H9 (cell line): Measurements from ENCODE around the gene SEPTIN5. TPM values are rescaled to one million over a fixed set of nuclear protein-coding genes. Genes with fewer than 3 reads are reported as not detected.

Experiments used
- DNase-seq: peaks from one replicate; pipeline ENCODE4 v3.0.0-alpha.2; 2017
- H2AFZ ChIP-seq: one replicate; pipeline ENCODE4 v1.6.1; 2013; ENCODE audit warnings: mild to moderate bottlenecking, low read length, control low read depth, moderate library complexity
- H2AK5ac ChIP-seq: 2 replicates; pipeline ENCODE4 v1.6.1; 2013; ENCODE audit warnings: low read length, control low read depth, mixed read lengths; ENCODE audit not compliant: insufficient read length
- H2BK120ac ChIP-seq: one replicate; pipeline ENCODE4 v1.6.1; 2013; ENCODE audit warnings: low read depth, mild to moderate bottlenecking, low read length, control low read depth, inconsistent platforms; ENCODE audit not compliant: poor library complexity, severe bottlenecking
- H2BK12ac ChIP-seq: 2 replicates; pipeline ENCODE4 v1.6.1; 2013; ENCODE audit warnings: low read length, control low read depth, mixed read lengths, low read depth; ENCODE audit not compliant: insufficient read length
- H2BK15ac ChIP-seq: 2 replicates; pipeline ENCODE4 v1.6.1; 2013; ENCODE audit warnings: low read depth, low read length, control low read depth
- H2BK20ac ChIP-seq: one replicate; pipeline ENCODE4 v1.6.1; 2013; ENCODE audit warnings: low read depth, mild to moderate bottlenecking, low read length, control low read depth, inconsistent platforms; ENCODE audit not compliant: poor library complexity, severe bottlenecking
- H2BK5ac ChIP-seq: 2 replicates; pipeline ENCODE4 v1.6.1; 2013; ENCODE audit warnings: low read length, control low read depth, mixed read lengths; ENCODE audit not compliant: insufficient read length
- H3K14ac ChIP-seq: 2 replicates; pipeline ENCODE4 v1.6.1; 2013; ENCODE audit warnings: low read length, control low read depth; ENCODE audit not compliant: insufficient read depth
- H3K18ac ChIP-seq: 2 replicates; pipeline ENCODE4 v1.6.1; 2013; ENCODE audit warnings: low read depth, mild to moderate bottlenecking, mixed read lengths, low read length, control low read depth; ENCODE audit not compliant: insufficient read length
- H3K23ac ChIP-seq: 2 replicates; pipeline ENCODE4 v1.6.1; 2013; ENCODE audit warnings: low read length, control low read depth, mixed read lengths, low read depth; ENCODE audit not compliant: insufficient read length
- H3K23me2 ChIP-seq: 2 replicates; pipeline ENCODE4 v1.6.1; 2013; ENCODE audit warnings: low read depth, mild to moderate bottlenecking, mixed read lengths, low read length, control low read depth; ENCODE audit not compliant: insufficient read length, poor library complexity, severe bottlenecking
- H3K27ac ChIP-seq: 2 replicates; pipeline ENCODE4 v1.5.1; 2013; ENCODE audit warnings: low read length, control low read depth, mixed read lengths, low read depth; ENCODE audit not compliant: insufficient read length
- H3K27me3 ChIP-seq: 2 replicates; pipeline ENCODE4 v1.6.1; 2013; ENCODE audit warnings: low read length, control low read depth, inconsistent platforms; ENCODE audit not compliant: insufficient read depth
- H3K4ac ChIP-seq: 2 replicates; pipeline ENCODE4 v1.6.1; 2013; ENCODE audit warnings: low read depth, mild to moderate bottlenecking, control low read depth, inconsistent platforms, low read length, moderate library complexity
- H3K4me1 ChIP-seq: 2 replicates; pipeline ENCODE4 v1.6.1; 2013; ENCODE audit warnings: low read length, control low read depth, inconsistent platforms; ENCODE audit not compliant: insufficient read depth
- H3K4me2 ChIP-seq: 2 replicates; pipeline ENCODE4 v1.6.1; 2013; ENCODE audit warnings: low read length, control low read depth, mixed read lengths; ENCODE audit not compliant: insufficient read length, insufficient read depth
- H3K56ac ChIP-seq: 2 replicates; pipeline ENCODE4 v1.6.1; 2013; ENCODE audit warnings: low read depth, mild to moderate bottlenecking, mixed read lengths, low read length, control low read depth; ENCODE audit not compliant: insufficient read length
- H3K79me1 ChIP-seq: 2 replicates; pipeline ENCODE4 v1.6.1; 2013; ENCODE audit warnings: low read depth, mild to moderate bottlenecking, moderate library complexity, low read length, control low read depth, inconsistent platforms; ENCODE audit not compliant: insufficient read depth, poor library complexity, severe bottlenecking
- H3K79me2 ChIP-seq: 2 replicates; pipeline ENCODE4 v1.6.1; 2013; ENCODE audit warnings: low read length, control low read depth, inconsistent platforms; ENCODE audit not compliant: insufficient read depth
- H3K9ac ChIP-seq: 2 replicates; pipeline ENCODE4 v1.6.1; 2013; ENCODE audit warnings: low read length, control low read depth, mixed read lengths; ENCODE audit not compliant: insufficient read length; ENCODE audit errors: extremely low read depth
- H3K9me3 ChIP-seq: one replicate; pipeline ENCODE4 v1.6.1; 2013; ENCODE audit warnings: low read depth, low read length, inconsistent platforms; ENCODE audit not compliant: control insufficient read depth
- H3T11ph ChIP-seq: one replicate; pipeline ENCODE4 v1.6.1; 2013; ENCODE audit warnings: mild to moderate bottlenecking, low read length, control low read depth, inconsistent platforms
- H4K20me1 ChIP-seq: one replicate; pipeline ENCODE4 v1.6.1; 2013; ENCODE audit not compliant: control insufficient read depth, insufficient read length, insufficient read depth
- H4K5ac ChIP-seq: 2 replicates; pipeline ENCODE4 v1.6.1; 2013; ENCODE audit warnings: low read depth, mild to moderate bottlenecking, mixed read lengths, low read length, control low read depth; ENCODE audit not compliant: insufficient read length
- H4K8ac ChIP-seq: replicated peaks from 2 replicates; pipeline ENCODE4 v1.6.1; 2013; ENCODE audit warnings: low read length, control low read depth, mixed read lengths, low read depth; ENCODE audit not compliant: insufficient read length
- H4K91ac ChIP-seq: 2 replicates; pipeline ENCODE4 v1.6.1; 2013; ENCODE audit warnings: low read depth, mild to moderate bottlenecking, moderate library complexity, mixed read lengths, low read length, control low read depth; ENCODE audit not compliant: insufficient read length
- H3K27ac Mint-ChIP-seq, 3 experiments: 2 replicates in 2 of 3; 3 replicates in 1 of 3; pipeline ENCODE4 v1.8.0; 2020 to 2021; ENCODE audit warnings: mixed read lengths in 3 of 3, mild to moderate bottlenecking in 1 of 3, moderate library complexity in 1 of 3
- H3K27me3 Mint-ChIP-seq: 2 replicates; pipeline ENCODE4 v1.8.0; 2021; ENCODE audit warnings: low read depth, mild to moderate bottlenecking, moderate library complexity, mixed read lengths
- H3K36me3 Mint-ChIP-seq, 3 experiments: 2 replicates in 2 of 3; 3 replicates in 1 of 3; pipeline ENCODE4 v1.8.0; 2020 to 2021; ENCODE audit warnings: low read depth in 3 of 3, mixed read lengths in 3 of 3; ENCODE audit not compliant: insufficient read depth in 1 of 3
- H3K4me1 Mint-ChIP-seq, 2 experiments: 2 replicates each; pipeline ENCODE4 v1.8.0; 2020; ENCODE audit warnings: mixed read lengths in 2 of 2
- H3K4me3 Mint-ChIP-seq, 2 experiments: 2 replicates in 1 of 2; 3 replicates in 1 of 2; pipeline ENCODE4 v1.8.0; 2020 to 2021; ENCODE audit warnings: mild to moderate bottlenecking in 2 of 2, mixed read lengths in 2 of 2, moderate library complexity in 1 of 2
- H3K9me3 Mint-ChIP-seq, 2 experiments: 2 replicates in 1 of 2; 3 replicates in 1 of 2; pipeline ENCODE4 v1.8.0; 2020; ENCODE audit warnings: mild to moderate bottlenecking in 2 of 2, mixed read lengths in 2 of 2, moderate library complexity in 1 of 2
- WGBS: extraction: QIAGEN DNeasy Blood & Tissue Kit; methylation state at CpG from one replicate; pipeline ENCODE4 v1.1.7; 2013; ENCODE audit warnings: missing lambda C conversion rate, low lambda C conversion rate, mixed read lengths; ENCODE audit not compliant: insufficient read length; ENCODE audit errors: extremely low coverage; 5-methylcytosine and 5-hydroxymethylcytosine counted together
- total RNA-seq: library from RNA; stranded (reverse); gene quantifications from 2 replicates; pipeline ENCODE4 v1.2.1, GENCODE V29; 2021
- TF ChIP-seq, protein P1 (sequence below): fragments of 200-600 bp; sonication (generic); conservative IDR thresholded peaks from 3 replicates; pipeline ENCODE4 v1.8.0; 2021; ENCODE audit warnings: antibody characterized with exemption, mild to moderate bottlenecking

The SEPTIN5 gene
- total RNA-seq, 1 experiment from 2014 or later, result 17.8 TPM

DNA sequence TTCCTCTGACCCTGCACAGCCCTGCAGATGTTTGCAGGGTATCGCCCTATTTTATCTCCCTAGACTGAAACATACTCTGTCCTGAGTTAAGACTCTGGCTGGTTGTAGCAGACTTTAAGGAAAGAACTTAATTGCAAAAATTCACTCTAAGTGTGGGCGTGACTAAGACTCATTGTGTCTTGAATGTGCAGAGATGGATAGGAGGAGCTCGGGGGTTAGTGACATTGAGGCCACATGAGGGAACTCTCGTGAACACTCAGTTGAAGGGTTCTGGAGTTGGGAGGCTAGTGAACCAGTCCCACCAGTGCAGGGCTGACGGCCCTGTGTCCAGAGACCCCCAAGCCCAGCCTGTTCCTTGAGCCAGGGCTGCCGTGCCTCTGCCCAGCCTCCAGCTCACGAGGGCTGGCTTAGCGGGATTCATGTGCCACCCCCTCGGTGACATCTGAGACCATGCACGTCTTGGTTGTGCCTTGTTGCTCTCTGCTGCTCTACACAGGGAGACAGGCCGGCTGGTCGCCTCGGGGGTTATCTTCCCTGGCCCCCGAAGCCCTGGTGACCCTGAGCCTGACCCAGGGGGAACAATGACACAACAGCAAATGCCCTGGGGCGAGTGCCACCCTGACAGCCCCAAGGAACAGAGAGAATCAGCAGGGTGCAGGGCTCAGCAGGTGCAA lies 34.8 kb downstream of the SEPTIN5 start:
- no peak overlapping the region for H3K27ac ChIP-seq
- no peak overlapping the region for H3K4ac ChIP-seq

More for the DNA sequence above, 34.8 kb downstream of the SEPTIN5 start:
- H2BK5ac ChIP-seq, result no peak overlapping the region
- H3T11ph ChIP-seq, result no peak overlapping the region
- no peak overlapping the region for H4K91ac ChIP-seq
- H3K14ac ChIP-seq, result no peak overlapping the region
- no CpG with 5 or more reads among the region's 15 CpGs for WGBS
- H4K8ac ChIP-seq, result no peak overlapping the region
- no peaks in the 10 kb centered on the region for H3K79me2 ChIP-seq
- H2BK20ac ChIP-seq, result no peak overlapping the region
- no peak overlapping the region; a peak in 2 of 7 replicates for H3K27ac Mint-ChIP-seq
- no peak for DNase-seq
- no peak overlapping the region for H2BK12ac ChIP-seq
- H3K27me3 Mint-ChIP-seq, result peaks cover 39% of the 10 kb centered on the region
- no peaks in the 10 kb centered on the region for H3K23me2 ChIP-seq
- H3K9me3 ChIP-seq, result no peaks in the 10 kb centered on the region
- H3K36me3 Mint-ChIP-seq, result no peaks in the 10 kb centered on the region
- no peak overlapping the region for H3K4me2 ChIP-seq
- peaks cover 7 to 19% of the 10 kb centered on the region in 2 experiments for H3K4me1 Mint-ChIP-seq
- no peak overlapping the region for H3K9ac ChIP-seq
- no peak overlapping the region for H2BK120ac ChIP-seq
- no peak overlapping the region for H3K23ac ChIP-seq
- no peaks in the 10 kb centered on the region; a peak in 1 of 5 replicates for H3K9me3 Mint-ChIP-seq
- no peak overlapping the region; a peak in 1 of 5 replicates for H3K4me3 Mint-ChIP-seq
- no peaks in the 10 kb centered on the region for H3K4me1 ChIP-seq
- no peak overlapping the region for H4K5ac ChIP-seq
- TF ChIP-seq, protein P1, sequence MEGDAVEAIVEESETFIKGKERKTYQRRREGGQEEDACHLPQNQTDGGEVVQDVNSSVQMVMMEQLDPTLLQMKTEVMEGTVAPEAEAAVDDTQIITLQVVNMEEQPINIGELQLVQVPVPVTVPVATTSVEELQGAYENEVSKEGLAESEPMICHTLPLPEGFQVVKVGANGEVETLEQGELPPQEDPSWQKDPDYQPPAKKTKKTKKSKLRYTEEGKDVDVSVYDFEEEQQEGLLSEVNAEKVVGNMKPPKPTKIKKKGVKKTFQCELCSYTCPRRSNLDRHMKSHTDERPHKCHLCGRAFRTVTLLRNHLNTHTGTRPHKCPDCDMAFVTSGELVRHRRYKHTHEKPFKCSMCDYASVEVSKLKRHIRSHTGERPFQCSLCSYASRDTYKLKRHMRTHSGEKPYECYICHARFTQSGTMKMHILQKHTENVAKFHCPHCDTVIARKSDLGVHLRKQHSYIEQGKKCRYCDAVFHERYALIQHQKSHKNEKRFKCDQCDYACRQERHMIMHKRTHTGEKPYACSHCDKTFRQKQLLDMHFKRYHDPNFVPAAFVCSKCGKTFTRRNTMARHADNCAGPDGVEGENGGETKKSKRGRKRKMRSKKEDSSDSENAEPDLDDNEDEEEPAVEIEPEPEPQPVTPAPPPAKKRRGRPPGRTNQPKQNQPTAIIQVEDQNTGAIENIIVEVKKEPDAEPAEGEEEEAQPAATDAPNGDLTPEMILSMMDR, result no peak
- no peak overlapping the region for H3K18ac ChIP-seq
- no peak overlapping the region for H2AK5ac ChIP-seq
- no peak overlapping the region for H3K56ac ChIP-seq
- H2BK15ac ChIP-seq, result no peak overlapping the region
- H4K20me1 ChIP-seq, result peaks cover 3% of the 10 kb centered on the region
- no peaks in the 10 kb centered on the region for H3K79me1 ChIP-seq
- no peak overlapping the region for H2AFZ ChIP-seq
- H3K27me3 ChIP-seq, result peaks cover 12% of the 10 kb centered on the region; the same call in 1 of the 2 replicates
